GM19023 (cell line): ENCODE results near the gene PPP1R17.
A peak's percentile ranks its signal among the peaks of the same experiment; 100 is the strongest.

Source experiments
- ATAC-seq: cut with Tn5 transposase; IDR thresholded peaks from one replicate; pipeline ENCODE4 v1.9.1; 2021; ENCODE audit warnings: mild to moderate bottlenecking, moderate library complexity; ENCODE audit not compliant: unreplicated experiment

PPP1R17 gene

DNA sequence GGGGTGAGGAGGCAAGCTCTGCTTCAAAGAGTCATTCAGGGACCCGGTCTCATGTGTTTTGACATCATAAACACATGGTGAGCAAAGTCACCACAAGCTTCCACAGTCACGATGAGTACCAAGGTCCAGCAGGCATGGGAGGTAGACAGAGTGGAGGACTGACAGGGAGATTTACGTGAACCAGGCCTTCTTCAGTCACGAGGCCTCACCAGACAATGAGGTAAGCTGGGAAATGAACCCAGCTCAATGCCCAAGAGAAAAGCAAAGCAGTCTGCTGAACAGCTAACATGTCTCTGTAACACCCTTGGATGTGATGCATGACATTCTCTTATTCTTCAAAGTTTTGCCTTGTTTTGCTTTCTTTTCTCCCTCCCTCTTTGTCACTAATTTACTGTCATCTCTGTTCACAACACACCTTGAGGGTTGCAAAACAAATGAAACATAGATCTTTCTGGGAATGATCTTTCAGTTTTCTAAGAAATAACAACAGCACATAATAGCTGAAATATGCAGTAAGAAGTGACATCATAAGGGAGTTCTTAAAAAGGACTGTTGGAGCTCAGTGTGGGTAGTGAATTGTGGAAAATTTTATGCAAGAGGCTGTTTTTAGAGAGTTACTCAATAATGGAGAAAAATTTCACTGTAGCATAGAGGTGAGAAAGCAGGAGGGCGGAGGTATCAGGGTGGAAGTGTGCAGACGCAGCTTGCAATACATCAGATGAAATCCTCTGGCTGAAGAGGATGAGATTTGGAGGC lies 9.0 kb downstream of the PPP1R17 start:
- ATAC-seq: peak; percentile 60

DNA sequence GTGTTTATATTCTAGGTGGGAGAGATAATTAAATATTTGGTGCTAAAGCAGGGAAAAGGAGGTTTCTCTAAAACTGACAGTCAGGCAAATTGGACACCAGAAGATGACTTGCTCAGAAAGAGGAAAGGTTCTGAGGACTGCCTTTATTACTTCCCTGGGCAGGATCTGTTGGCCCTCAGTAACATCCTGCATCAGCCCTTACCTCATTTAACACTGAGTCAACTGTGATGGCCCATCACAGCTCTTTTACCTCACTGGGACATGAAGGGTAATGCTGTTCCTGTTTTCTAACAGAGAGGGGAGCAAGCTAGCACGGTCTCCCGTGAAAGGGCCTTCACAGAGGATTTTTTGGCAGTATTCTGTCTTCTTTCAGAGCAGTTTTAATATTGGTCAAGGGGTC lies 12.0 kb downstream of the PPP1R17 start:
- ATAC-seq: no peak

DNA sequence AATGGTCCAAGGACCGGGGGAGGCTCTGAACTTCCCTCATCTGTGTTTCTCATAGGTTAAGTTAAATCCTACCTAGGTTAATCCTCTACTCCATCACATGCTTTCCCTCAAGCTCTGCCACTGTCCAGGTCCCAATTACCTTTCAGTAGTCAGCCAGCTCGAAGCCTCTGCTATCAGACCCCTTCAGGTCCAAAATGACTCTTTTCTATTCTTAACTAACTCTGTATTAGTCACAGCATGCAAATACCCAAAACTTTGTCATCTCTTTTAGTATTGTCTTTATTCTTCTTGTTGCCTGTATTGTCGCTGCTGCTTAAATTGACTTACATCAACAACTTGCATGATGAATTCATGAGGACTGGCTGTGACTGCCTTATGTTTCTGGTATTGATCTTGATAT lies 15.3 kb downstream of the PPP1R17 start:
- no peak for ATAC-seq

- ATAC-seq: no peak
Measured at GRCh38 chr7:31705377-31705776, 18.4 kb downstream of the PPP1R17 start.

GRCh38 chr7:31707089-31707488 lies 20.1 kb downstream of the PPP1R17 start:
- ATAC-seq: no peak

DNA sequence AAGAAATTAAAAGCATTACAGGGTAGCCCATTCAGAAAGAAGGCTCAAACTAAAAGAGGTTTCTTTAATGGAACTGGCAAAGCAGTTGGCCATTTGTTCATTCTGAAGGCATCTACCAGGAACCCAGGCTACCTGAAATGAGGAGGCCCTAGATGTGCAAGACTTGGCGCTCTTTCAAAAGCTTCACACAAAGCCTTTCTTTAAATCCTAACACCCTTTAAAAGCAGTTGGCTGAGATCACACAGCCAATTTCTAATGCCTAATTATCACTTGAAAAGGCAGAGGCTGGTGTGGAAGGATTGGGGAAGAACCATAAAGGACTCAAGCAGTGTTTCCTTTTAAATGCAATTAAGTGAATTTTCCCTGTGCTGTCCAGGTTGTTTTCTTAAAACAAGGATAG lies 23.2 kb downstream of the PPP1R17 start:
- ATAC-seq: no peak

GRCh38 chr7:31716355-31716754 lies 29.3 kb downstream of the PPP1R17 start:
- no peak for ATAC-seq

DNA sequence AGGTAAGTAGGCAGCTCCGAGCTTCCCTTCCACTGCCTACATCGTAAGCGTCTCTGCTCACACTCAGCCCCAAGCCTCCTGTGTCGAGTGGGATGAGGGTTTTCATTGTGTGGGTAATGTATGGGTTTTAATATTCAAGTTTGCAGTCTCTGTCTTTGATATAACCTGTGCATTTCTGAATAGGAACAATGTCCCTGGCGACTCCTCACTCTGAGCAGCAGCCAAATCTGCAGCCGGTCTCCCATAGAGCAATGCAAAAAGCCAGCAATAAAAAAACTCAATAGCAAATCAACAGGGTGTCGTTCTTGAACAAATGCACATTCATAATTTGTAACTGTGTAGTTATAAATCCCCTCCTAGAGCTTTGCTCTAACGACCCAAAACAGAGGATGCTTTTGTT lies 33.4 kb downstream of the PPP1R17 start:
- no peak for ATAC-seq

DNA sequence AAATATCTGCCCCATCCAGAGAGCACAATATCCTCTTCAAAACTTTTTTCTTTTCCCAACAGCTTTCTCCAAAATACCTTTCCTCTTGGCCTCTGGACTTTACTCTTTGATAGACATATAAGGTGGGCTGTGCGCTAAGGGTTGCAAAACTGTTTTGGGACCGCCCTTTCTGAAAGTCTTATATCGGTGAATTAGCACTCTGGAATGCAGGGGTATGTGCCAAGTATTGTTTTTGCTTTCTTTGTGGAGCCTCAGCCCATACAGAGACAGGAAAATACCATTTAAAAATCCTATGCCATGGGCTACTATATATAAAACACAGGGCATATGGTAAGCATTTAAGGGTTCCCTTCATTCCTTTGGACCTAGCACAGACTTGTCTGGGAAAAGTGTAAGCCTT lies 37.7 kb downstream of the PPP1R17 start:
- ATAC-seq: no peak

- ATAC-seq: no peak
Measured at GRCh38 chr7:31729195-31729804, 42.3 kb downstream of the PPP1R17 start.

GRCh38 chr7:31734456-31734855 lies 47.4 kb downstream of the PPP1R17 start:
- ATAC-seq: no peak

DNA sequence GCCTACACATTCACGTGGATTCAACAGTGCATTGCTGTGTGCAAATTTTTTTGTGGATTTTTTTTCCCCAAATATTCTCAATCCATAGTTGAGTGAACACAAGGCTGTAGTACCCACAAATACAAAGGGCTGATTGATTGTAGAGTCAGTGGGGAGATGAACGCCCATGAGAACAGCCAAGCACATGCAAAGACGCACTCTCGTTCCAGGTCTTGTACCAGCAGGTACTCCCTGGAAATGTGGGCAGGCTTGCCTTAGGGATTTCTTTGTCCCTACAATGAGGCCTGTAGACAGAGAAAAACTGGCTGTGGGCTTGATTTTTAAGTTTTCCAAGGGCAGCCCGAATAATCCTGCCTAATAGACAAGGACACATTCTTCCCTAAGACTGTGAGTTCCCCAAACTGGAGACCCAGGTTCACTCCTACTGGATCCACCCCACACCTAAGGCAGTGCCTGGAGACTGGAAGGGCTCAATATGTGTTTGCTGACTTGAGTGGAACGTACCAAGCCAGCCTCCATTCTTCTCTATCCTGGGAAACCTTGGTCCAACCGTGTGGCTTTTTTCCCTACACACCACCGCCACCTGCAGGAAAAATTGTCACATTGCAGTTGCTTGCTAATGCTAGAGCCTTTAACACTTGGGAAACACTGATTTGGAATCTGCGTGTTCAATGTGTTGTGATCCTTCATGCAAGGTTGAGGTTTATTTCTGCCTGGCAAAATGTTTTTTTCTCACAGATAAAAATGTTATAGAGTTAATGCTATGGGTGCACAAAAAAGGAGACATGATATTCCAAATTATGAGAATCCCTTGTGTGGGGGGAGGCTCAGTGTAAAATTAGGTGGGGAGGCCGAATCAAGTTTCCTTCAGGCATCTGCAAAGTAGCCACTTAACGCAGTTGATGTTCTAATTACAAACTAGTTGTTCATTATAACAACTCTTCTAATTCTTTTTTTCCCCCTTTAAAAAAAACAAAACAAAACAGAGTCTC lies 49.3 kb downstream of the PPP1R17 start:
- no peak for ATAC-seq

GRCh38 chr7:31741852-31742251 lies 54.8 kb downstream of the PPP1R17 start:
- no peak for ATAC-seq

DNA sequence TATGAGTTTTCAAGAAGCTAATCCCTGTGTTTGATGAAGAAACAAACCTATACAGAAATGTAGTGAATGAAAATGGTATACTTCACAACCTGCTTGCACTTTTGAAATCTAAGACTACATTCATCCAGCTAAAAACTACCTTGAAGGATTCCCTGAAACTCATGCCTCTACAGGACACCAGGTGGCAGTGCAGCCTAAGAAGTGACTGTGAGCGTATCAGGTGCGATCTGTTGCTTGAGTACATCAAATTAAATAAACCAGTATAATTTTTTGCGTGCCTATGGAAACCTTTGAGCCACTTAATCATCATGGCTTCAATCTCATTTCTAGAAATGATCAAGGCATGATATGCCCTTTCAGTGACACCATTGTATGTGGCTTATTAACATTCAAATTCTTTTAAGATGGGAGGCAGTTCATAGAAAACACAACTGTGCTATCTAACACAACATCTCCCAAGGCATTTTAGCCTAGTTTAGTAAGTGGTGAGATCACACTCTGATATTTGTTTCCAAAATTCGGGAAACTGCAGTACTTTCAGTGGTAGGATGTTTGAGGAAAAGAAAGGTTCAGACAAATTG lies 57.4 kb downstream of the PPP1R17 start:
- peak; percentile 79 for ATAC-seq

DNA sequence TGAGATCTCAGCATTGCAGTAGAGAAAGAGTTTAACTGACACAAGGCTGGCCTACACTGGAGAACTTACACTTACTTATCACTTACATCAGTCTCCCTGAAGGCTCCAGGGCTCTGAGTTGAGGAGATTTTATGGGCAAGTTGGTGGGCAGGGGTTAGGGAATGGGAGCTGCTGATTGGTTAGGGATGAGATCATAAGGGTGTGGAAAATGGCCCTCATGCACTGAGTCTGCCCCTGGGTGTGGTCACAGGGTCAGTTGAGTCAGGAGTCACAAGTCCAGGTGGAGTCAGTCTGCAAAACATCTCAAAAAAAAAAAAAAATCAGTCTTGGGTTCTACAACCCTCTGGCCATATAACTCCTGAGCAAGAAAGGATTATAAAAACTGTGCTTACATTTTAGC lies 60.5 kb downstream of the PPP1R17 start:
- ATAC-seq: no peak

- no peak for ATAC-seq
Measured at GRCh38 chr7:31748084-31748483, 61.1 kb downstream of the PPP1R17 start.

- ATAC-seq: no peak
Measured at GRCh38 chr7:31751726-31752125, 64.7 kb downstream of the PPP1R17 start.
